Activated CD4-positive, CD25-positive, alpha-beta regulatory T cell (primary cell): ENCODE results near the gene IFIT1.
A peak's percentile ranks its signal among the peaks of the same experiment; 100 is the strongest.
"Not testable (repeated sequence)": the region's sequence is repeated elsewhere in the genome, so short reads cannot be mapped to it uniquely, and the experiment has no call there.

Experiments
- DNase-seq, 4 experiments: peaks; one replicate each; lab custom pipeline; 2025; lab: John Stamatoyannopoulos, UW

The IFIT1 gene

GRCh38 chr10:89403043-89403442 lies 10.6 kb downstream of the IFIT1 start:
- DNase-seq, result no peak

DNA sequence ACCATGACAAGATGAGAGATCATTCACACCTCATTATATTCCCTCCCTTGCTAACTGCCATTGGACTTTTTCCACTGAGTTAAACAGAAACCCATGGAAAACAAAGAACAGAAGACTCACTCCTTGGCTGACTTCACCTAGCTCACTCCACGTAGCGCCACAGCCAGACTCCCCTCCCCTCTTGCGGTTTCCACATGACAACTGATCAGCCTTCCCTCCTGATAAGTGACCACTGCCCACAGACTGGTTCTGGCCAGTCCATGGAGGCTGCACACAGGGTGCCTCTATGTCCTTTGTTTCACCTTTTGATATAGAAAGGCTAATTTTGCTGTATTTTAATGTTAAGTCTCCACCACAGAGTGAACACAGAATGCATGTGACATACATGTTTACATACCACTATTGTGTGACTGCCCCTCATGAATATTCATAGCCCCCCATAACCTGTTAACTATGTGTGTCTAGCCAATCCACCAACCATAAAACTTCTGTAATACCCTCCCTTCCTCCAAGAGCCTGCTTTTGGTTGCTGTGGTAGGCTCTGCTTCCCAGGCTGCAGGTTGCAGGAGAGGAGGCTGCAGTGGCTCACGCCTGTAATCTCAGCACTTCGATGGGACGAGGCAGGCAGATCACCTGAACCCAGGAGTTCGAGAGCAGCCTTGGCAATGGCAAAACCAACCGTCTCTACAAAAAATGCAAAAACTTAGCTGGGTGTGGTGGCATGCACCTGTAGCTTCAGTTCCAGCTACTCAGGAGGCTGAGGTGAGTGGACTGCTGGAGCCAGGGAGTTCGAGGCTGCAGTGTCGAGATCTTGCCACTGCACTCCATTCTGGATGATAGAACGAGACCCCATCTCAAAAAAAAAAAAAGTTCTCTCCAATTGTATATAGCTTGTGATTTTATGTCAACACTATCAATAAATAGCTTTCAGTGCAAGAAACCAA lies 12.0 kb downstream of the IFIT1 start:
- DNase-seq, result no peak

- not testable (repeated sequence) for DNase-seq
These were observed 13.8 kb downstream of the IFIT1 start for GRCh38 chr10:89406178-89406577.

DNA sequence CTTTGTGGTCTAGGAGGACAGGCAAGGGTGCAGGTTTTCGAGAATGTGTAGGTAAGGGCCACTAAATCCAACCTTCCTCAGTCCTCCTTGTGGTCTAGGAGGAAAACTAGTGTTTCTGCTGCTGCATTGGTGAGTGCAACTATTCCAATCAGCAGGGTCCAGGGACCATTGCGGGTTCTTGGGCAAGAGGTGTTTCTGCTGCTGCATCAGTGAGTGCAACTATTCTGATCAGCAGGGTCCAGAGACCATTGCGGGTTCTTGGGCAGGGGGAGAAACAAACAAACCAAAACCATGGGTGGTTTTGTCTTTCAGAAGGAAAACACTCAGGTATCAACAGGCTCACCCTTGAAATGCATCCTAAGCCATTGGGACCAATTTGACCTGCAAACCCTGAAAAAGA lies 15.4 kb downstream of the IFIT1 start:
- not testable (repeated sequence) for DNase-seq

DNA sequence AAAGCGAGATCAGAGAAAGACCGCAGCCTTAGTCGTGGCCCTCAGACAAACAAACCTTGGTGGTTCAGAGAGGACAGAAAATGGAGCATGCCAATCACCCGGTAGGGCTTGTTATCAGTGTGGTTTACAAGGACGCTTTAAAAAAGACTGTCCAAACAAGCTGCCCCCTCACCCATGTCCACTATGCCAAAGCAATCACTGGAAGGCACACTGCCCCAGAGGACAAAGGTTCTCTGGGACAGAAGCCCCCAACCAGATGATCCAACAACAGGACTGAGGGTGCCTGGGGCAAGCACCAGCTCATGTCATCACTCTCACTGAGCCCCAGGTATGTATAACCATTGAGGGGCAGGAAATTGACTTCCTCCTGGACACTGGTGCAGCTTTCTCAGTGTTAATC lies 16.9 kb downstream of the IFIT1 start:
- not testable (repeated sequence) for DNase-seq

- not testable (repeated sequence) for DNase-seq
These were observed 18.1 kb downstream of the IFIT1 start for GRCh38 chr10:89410551-89410950.

- DNase-seq, result not testable (repeated sequence)
These were observed 18.7 kb downstream of the IFIT1 start for GRCh38 chr10:89411135-89411534.

DNA sequence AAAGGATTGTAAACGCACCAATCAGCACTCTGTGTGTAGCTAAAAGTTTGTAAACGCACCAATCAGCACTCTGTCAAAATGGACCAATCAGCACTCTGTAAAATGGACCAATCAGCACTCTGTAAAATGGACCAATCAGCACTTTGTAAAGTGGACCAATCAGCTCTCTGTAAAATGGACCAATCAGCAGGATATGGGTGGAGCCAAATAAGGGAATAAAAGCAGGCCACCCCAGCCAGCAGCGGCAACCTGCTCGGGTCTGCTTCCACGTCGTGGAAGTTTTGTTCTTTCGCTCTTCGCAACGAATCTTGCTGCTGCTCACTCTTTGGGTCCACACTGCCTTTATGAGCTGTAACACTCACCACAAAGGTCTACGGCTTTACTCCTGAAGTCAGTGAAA lies 19.9 kb downstream of the IFIT1 start:
- DNase-seq, result peak in 2 of 4 experiments; percentile 1 to 6

DNA sequence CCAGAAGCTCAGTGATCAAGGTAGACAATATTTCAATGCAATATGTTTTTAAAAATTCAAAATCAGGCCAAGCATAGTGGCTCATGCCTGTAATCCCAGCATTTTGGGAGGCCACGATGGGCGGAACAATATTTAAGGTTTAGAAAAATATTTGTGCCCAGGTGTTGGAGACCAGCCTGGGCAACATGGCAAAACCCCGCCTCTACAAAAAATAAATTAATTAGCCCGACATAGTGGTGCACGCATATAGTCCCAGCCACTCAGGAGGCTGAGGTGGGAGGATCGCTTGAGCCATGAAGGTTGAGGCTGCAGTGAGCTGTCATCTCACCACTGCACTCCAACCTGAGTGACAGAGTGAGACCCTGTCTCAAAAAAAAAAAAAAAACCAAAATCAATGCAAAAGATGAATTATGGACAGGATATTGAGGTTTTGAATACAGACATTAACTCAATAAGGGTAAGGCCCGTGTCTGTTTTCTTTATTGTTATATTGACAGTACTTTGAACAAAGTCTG lies 21.0 kb downstream of the IFIT1 start:
- no peak for DNase-seq

GRCh38 chr10:89414146-89414878 lies 21.9 kb downstream of the IFIT1 start, which contains the start of gene IFIT5:
Gene IFIT5, plus strand, starts transcription at chr10:89414568. Its CDS starts 231 bp downstream, at chr10:89414799.
- peak in 3 of 4 experiments; percentile 43 to 57 (median 45) for DNase-seq

DNA sequence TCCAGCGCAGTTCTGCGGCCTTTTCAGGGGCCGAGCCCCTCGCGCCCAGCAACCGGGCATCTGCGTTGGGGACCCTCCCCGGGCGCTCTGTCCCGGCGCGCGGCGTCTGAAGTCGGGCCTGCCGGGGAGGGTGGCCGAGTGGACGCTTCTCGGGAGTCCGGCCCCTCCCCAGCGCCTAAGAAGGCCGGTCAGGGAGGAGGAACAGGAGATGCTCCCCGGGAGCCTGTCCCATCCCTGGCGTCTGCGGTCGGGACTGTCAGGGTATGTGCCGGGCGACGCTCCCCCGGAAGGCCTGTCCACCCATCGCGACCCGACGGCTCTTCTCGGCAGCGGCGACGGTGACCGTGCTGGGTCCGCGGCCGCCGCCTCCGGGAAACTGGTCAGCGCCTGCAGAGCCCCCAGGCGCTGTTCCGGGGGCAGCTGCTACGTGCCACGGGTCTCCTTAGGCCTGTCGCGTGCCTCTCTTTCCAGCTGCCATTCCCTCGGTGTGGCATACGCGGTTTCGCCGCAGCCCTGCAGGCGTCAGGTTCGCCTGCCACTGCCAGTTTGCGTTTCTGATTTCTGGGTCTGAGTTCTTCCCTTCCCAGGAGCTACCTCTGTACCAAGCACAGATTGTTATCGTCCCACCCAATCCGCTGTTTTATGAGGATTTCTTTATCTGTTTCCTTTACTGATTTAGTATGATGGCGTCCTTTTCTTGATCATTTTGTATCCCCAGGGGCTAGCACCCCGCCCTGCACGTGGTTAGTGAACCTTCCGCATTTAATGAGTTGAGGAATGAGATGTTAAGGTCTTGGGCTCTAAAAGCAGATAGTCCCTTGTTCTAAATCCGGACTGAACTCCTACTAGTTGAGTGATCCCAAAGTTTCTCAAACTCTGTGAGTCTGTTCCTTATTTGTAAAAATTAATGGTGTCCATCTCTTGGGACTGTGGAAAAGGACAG lies 22.7 kb downstream of the IFIT1 start:
- peak in 3 of 4 experiments; percentile 18 to 34 (median 21) for DNase-seq

GRCh38 chr10:89416465-89416864 lies 24.0 kb downstream of the IFIT1 start:
- DNase-seq, result no peak

DNA sequence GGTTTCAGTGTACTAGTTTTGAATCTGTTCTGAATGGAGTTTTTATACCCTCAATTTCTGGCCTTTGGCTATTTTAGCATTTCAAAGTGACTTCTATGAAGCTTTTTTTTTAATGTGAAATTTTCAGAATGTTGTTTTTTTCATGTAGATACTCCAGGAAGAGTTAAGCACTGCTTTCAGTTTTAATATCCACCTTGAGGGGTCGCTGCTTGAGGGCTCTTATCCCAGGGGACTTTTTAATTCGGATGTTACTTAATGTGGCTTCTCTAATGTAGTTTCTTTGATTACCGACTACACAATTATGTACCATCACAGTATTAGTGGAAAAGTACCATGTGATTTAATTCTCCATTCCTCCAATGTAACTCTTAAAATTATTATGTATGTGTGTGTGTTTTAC lies 27.1 kb downstream of the IFIT1 start:
- DNase-seq, result no peak

- no peak for DNase-seq
These were observed 28.6 kb downstream of the IFIT1 start for GRCh38 chr10:89421018-89421476.

GRCh38 chr10:89425000-89425399 lies 32.6 kb downstream of the IFIT1 start:
- no peak for DNase-seq

- no peak for DNase-seq
These were observed 33.9 kb downstream of the IFIT1 start for GRCh38 chr10:89426230-89426868.

DNA sequence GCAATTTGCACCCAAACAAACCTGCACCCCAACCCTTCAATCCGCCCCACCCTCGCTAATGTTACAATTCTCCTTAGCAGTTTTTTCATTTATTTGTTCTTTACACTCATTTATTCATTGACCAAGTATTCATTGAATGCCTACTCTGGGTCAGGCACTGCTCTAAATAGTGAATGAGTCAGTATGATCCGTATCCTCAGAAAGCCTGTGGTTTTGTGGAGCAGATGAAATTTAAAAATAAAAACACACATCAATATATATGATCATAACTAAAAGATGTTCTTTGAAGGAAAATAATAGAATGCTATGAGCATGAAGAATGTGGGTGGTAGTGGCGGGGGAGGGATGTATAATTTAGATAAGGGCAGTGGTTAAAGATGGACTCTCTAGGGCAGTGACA lies 35.2 kb downstream of the IFIT1 start:
- DNase-seq, result no peak

- no peak for DNase-seq
These were observed 36.5 kb downstream of the IFIT1 start for GRCh38 chr10:89428877-89429276.

GRCh38 chr10:89431977-89432376 lies 39.6 kb downstream of the IFIT1 start:
- no peak for DNase-seq

GRCh38 chr10:89438525-89438924 lies 46.1 kb downstream of the IFIT1 start:
- DNase-seq, result no peak
